ENCODE measurements around the gene CUBN.

The CUBN gene

DNA sequence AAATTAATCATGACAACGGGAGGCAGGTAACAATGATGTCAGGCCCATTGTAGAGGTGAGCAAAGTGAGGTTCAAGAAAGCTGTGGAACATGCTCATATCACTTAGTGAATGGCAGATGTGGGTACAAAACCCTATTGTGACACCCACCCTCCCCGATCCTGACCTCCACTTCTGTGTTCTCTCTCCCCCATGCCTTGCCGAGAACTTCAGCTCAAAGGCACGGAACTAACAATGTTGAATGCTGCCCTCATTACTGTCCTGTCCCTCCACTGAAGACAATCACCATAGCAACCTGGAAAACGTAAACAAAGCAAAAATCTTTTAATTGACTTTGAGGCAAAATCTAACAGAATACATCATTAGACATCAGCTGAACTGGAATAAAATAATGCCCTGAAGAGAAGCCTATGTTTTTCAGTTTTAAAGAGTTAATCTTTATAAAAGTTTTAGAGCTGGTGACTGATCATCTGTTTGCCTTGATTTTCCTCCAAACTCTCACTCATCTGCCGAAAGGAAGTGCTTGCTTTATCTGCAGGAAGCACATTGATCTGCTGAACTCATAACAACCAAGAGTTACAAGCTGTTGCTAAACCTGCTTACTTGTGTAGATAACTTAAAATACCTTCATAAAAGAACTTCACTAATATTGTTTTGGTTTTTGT, 133.6 kb downstream of the CUBN start:
- TF ChIP-seq, protein P1, sequence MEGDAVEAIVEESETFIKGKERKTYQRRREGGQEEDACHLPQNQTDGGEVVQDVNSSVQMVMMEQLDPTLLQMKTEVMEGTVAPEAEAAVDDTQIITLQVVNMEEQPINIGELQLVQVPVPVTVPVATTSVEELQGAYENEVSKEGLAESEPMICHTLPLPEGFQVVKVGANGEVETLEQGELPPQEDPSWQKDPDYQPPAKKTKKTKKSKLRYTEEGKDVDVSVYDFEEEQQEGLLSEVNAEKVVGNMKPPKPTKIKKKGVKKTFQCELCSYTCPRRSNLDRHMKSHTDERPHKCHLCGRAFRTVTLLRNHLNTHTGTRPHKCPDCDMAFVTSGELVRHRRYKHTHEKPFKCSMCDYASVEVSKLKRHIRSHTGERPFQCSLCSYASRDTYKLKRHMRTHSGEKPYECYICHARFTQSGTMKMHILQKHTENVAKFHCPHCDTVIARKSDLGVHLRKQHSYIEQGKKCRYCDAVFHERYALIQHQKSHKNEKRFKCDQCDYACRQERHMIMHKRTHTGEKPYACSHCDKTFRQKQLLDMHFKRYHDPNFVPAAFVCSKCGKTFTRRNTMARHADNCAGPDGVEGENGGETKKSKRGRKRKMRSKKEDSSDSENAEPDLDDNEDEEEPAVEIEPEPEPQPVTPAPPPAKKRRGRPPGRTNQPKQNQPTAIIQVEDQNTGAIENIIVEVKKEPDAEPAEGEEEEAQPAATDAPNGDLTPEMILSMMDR (IDR thresholded peaks at IDR 0.05; ENCODE audit: low read depth, low read length), result no peak
- no peak overlapping the region for H3K4me3 ChIP-seq (ENCODE audit: low read depth, low read length)

DNA sequence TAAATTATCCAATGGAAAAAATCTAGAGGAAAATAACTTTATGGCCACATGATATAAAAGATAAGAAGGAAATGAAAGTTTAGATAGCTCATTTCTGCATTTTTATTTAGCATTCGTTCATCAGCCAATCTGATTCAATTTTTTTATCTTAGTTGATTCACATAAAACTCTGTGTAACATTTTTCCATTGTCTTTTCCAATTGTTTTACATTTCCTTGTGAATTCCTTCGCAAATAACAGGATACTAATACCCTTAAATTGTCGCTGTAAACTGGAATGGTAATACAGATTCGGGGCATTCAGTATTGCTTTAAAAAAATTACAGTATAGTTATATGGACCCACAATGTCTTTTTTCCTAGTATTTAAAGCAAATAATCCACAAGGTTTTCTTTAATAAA, 136.4 kb downstream of the CUBN start:
- H3K4me3 ChIP-seq (ENCODE audit: low read depth, low read length), result no peak overlapping the region
- TF ChIP-seq, protein P1 (IDR thresholded peaks at IDR 0.05; ENCODE audit: low read depth, low read length), result no peak

DNA sequence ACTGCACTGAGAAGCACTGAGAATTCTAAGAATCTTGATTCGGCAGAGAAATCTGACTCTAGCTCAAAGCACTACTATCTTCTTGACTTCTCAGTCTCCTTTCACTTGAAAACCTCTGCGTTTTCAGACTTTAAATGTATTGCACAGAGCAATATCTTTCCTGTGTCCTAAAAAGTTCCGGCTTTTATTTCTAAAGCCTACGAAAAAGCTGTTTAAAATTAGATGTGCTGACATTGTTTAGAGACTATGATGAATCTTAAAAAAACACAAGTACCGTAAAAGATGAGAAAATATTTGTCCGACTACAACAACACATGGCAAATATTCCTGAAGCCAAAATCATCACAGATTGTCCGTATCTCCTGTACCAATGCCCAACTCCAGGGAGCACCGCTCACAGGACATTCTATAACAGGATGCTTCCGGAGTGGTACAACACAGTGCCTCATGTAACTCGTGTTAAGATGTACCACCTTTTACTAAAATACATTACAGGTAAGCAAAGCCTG, 136.9 kb downstream of the CUBN start:
- no peak overlapping the region for H3K4me3 ChIP-seq (ENCODE audit: low read depth, low read length)
- TF ChIP-seq, protein P1 (IDR thresholded peaks at IDR 0.05; ENCODE audit: low read depth, low read length), result no peak

DNA sequence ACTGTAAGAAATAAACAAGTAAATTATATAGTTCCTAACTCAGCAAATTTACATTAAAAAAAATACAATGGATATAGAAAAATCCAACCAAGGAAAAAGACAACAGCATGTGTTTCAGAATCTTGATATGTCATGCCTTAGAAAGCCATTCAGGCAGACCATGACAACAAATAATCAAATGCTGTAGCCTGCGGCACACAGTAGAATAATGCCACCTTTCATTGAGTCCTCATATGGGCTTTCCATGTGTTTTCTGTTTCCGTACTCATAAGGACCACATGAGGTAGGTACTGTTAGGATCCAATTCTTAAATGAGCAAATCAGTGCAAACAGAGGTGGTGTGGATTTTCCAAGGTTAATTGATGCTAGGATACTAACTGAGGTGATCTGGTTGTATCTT, 138.6 kb downstream of the CUBN start:
- TF ChIP-seq, protein P1 (IDR thresholded peaks at IDR 0.05; ENCODE audit: low read depth, low read length), result no peak
- H3K4me3 ChIP-seq (ENCODE audit: low read depth, low read length), result no peak overlapping the region

DNA sequence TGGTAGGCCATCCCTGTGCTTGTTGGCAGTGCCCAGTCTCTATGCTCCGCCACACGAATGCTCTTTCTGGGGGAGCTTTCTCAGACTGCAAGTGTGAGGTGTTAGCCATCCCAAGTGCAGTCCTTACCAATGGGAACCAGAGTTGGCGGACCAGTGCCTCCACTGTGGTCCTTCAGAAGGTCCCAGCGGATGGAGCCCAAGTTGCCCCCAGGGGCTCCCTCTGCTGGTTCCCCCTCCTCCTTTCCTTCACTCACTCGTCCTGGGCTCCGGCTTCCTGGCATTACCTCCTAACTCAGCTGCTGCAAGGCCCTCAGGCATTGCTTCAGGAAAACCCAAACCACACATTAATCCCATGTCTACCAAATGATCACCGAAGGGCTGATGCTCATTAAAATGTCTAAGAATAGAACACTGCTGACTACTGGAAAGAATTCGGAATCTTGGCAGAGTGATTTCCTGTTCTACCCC, 139.8 kb downstream of the CUBN start:
- no peak overlapping the region for H3K4me3 ChIP-seq (ENCODE audit: low read depth, low read length)
- TF ChIP-seq, protein P1 (IDR thresholded peaks at IDR 0.05; ENCODE audit: low read depth, low read length), result no peak

DNA sequence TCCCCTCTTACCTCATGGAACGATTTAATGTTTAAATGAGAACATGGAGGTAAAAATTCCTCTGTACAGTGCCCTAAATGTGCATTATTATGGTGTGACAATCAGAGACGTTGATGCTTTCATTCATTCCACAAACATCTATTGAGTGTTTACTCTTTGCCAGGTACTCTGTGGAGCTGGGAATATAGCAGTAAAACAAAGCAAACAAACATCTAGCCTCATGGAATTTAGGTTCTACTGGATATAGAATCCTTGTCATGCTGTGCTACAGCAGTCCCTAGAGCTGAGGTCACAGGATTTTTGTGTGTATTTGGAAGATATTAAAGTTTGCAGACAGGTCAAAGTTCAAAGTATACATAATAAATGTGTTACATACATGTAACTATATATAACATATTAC, 140.7 kb downstream of the CUBN start:
- TF ChIP-seq, protein P1 (IDR thresholded peaks at IDR 0.05; ENCODE audit: low read depth, low read length), result no peak
- H3K4me3 ChIP-seq (ENCODE audit: low read depth, low read length), result no peak overlapping the region

DNA sequence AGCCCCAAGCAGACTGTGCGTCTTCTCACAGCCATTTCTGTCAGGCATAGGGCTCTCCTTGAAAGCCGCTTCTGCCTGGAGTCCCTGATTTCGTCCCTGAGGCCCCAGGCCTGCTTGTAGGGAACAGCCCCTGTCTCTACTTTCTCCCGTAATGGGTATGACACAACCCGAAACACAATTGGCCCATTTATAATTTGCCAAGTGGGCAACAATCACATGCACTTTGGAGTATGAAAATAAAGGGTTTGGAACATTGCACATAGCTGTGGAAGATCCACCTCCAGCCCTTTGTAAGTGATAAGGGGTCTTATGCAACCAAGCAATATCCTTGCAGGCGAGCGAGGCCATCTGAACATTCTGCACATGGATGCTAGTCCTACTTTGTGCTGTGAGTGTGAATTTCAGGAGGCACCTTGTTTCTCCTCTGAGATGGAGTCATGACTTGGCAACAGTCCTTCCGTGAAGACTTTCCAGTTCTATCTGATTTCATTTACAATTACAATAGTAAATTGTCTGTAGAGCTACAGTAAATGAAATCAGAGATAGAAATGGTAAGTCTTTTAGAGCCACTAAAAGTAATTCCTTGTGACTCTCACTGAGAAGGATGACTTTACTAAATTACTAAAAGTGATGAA, 141.5 kb downstream of the CUBN start:
- TF ChIP-seq, protein P1 (IDR thresholded peaks at IDR 0.05; ENCODE audit: low read depth, low read length), result no peak
- H3K4me3 ChIP-seq (ENCODE audit: low read depth, low read length), result no peak overlapping the region
